ENCODE measurements around the gene PGAP6.

Gene PGAP6

DNA sequence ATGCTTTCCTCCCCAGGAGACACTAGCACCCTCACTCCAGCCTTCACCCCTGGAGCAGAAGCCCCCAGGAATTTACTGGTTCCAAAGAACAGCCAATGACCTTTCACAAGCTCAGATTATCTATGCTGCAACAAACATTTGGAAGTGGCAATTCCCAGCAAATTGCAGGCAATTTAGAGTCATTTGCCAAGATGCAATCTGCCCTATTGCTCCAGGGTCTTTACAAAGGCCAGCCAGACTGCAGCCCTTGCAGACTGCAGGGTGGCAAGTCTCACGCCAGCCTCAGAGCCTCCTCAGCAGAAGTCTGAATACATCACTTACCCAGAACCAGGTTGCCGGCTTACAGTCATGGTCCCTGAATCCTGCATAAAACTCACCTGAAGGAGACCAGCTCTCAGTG is 51.0 kb downstream of the PGAP6 start:
- DNase-seq (ENCODE audit: low spot score), result no peak

DNA sequence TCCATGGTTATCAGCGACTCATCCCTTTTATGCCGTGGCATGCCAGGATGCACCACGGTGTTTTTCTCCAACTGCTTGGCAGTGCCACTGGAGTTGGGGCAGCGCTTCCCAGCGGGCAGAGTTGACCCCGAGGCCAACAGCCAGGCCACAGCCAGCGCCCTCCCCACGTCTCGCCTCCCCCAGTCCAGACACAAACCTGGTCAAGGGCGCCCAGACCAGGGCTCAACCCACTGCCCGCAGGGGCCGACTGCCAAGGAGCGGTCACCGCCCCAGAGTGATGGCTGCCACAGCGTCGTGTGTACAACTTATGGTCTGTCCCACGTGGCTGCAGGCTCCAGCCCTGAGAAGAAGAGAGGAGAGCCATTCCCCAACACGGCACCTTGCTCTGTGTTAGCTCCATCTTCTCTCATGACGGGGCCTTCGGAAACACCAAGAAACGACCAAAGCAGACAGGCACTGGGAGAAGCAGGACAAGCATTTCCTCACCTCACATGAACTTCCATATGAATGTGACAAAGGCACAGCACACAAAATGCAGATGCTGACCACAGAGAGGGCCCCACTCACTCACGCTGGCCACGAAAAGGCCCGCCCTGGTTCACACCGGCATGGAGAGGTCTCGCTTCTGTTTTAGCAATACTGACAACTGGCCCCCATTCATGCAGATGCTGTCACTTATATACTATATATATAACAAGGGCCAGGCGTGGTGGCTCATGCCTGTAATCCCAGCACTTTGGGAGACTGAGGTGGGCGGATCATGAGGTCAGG is 56.2 kb downstream of the PGAP6 start:
- DNase-seq (ENCODE audit: low spot score), result no peak

DNA sequence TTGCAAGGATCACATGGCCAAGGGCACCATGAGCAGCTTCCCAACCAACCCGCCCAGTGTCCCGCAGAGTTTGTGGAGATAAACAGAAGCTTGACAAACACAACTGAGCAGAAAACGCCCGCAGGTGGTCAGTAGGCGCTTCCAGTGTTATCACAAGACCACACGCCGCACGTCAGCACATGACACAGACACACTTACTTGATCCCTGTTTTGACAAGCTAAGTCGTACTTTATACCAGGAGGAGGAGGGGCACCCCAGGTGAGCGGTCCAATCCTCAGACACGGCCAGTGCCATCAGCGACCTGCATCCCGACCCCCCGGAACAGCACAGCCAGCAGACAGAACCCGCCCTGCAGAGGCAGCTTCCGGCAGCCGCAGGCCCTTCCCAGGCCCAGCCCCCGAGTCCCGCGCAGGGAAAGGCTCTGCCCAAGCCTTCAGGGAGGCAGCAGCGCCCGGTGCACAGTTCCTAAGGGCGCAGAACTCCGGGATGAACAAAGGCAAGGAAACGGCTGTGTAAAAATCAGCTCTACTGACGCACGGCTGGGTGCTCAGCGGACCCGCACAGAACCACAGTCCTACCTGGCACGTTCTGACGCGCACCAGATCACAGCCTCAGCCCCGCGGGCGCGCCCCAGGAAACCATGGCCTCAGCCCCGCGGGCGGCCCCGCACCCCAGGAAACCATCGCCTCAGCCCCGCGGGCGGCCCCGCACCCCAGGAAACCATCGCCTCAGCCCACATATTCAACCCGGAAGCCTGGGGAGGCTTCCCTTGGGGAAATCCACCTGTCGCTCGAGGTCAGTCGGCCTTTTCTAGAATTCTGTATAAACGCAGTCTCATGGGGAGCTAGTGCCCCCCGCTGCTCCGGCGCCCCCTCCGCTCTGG is 57.1 kb downstream of the PGAP6 start:
- no peak for DNase-seq (ENCODE audit: low spot score)

DNA sequence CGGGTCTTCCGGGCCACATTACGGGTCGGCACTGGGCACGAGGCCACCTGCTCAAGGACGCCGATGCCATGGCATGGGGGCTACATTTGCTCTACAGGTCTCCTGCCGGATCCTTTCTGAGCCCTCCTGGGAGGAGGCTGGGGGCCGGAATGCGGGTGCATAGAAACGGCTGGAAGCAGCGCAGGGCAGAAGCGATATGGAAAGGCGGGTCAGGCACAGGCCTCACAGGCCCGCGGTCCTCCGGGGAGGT is 57.7 kb downstream of the PGAP6 start:
- no peak for DNase-seq (ENCODE audit: low spot score)

DNA sequence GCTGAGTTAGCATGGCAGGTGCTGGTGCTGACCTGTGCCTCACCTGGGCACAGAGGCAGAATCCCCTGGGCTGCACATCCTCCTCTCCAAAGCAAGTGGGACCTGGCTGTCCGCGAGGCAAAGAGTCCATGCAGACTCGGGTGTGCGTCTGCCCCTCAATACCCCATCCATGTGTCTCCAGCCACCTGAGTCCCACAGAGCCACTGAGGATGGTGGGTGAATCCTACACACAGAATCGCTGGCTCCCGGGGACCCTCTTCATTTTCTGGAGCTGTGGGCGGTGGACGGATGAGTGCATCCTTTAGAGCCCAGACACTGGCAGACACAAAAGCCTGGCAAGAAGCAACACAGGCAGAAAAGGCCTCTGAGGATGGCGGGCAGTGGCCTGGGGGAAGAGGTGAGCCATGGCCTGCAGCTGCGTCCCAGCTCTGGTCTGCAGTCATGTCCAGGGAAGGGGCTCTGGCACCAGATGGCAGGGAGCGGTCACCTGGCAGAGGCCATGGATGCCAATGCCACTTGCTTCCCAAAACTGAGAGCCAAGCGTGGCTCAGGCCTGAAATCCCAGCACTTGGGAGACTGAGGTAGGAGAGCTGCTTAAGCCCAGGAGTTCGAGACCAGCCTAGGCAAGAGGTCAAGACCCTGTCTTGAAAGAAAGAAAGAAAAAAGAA is 59.2 kb downstream of the PGAP6 start:
- DNase-seq (ENCODE audit: low spot score), result no peak

DNA sequence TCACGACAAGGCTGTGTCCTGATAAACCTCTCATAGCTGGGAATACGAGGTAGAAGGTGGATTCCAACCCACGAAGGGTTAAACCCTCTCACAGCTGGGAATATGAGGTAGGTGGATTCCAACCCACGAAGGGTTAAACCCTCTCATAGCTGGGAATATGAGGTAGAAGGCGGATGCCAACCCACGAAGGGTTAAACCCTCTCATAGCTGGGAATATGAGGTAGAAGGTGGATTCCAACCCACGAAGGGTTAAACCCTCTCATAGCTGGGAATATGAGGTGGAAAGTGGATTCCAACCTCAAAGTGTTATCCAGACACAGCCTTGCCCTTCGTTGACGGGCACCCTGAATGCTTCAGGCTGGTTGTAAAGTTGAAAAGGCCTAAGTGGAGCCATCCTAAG is 60.2 kb downstream of the PGAP6 start:
- no peak for DNase-seq (ENCODE audit: low spot score)
